CD14-positive monocyte (primary cell): ENCODE data around the gene AOPEP. TPM values are rescaled to one million over a fixed set of nuclear protein-coding genes. Genes with fewer than 3 reads are reported as not detected.
A peak's percentile ranks its signal among the peaks of the same experiment; 100 is the strongest.

Experiments used
- DNase-seq, 3 donors: peaks; one replicate each; pipeline ENCODE4 v3.0.0-alpha.2; 2011 to 2022
- H2AFZ ChIP-seq: 2 replicates; pipeline ENCODE4 v1.6.0; 2012; ENCODE audit warnings: mild to moderate bottlenecking, low read depth, low read length, inconsistent platforms; ENCODE audit not compliant: insufficient read depth, poor library complexity, severe bottlenecking
- H3K27ac ChIP-seq, 2 donors: 1 replicate in 1 of 2; 2 replicates in 1 of 2; pipeline ENCODE4 v1.5.1; 2012 to 2013; ENCODE audit warnings: low read length in 2 of 2, control low read depth in 1 of 2, inconsistent platforms in 1 of 2, low read depth in 1 of 2, mild to moderate bottlenecking in 1 of 2
- H3K27me3 ChIP-seq, 2 donors: one replicate each; pipeline versions ENCODE4 v1.6.0 to v1.6.1; 2011 to 2013; ENCODE audit warnings: low read length in 2 of 2; ENCODE audit not compliant: control insufficient read depth in 2 of 2, insufficient read depth in 2 of 2
- H3K36me3 ChIP-seq, 2 donors: replicated peaks in 1 of 2; 1 replicate in 1 of 2; 2 replicates in 1 of 2; pipeline versions ENCODE4 v1.5.1 to v1.6.1; 2012 to 2013; ENCODE audit warnings: low read length in 2 of 2, control low read depth in 1 of 2, inconsistent platforms in 1 of 2, mild to moderate bottlenecking in 1 of 2; ENCODE audit not compliant: insufficient read depth in 2 of 2, control insufficient read depth in 1 of 2
- H3K4me1 ChIP-seq, 2 donors: 1 replicate in 1 of 2; 2 replicates in 1 of 2; pipeline versions ENCODE4 v1.5.1 to v1.6.1; 2012 to 2013; ENCODE audit warnings: low read length in 2 of 2, control low read depth in 1 of 2, inconsistent platforms in 1 of 2, mild to moderate bottlenecking in 1 of 2, moderate library complexity in 1 of 2; ENCODE audit not compliant: insufficient read depth in 2 of 2, control insufficient read depth in 1 of 2
- H3K4me2 ChIP-seq: replicated peaks from 2 replicates; pipeline ENCODE3; 2012; ENCODE audit warnings: low read length, moderate library complexity, mild to moderate bottlenecking; ENCODE audit not compliant: poor library complexity, severe bottlenecking; ENCODE audit errors: extremely low read depth
- H3K4me3 ChIP-seq, 3 experiments: fragments of 200-600 bp in 1 of 3; sonication (generic) in 1 of 3; replicated peaks in 1 of 3; 1 replicate in 2 of 3; 2 replicates in 1 of 3; pipeline ENCODE4 v1.5.1; 2011 to 2013; ENCODE audit warnings: low read length in 3 of 3, mild to moderate bottlenecking in 3 of 3, control low read depth in 2 of 3, low read depth in 2 of 3, inconsistent platforms in 1 of 3, moderate library complexity in 1 of 3
- H3K79me2 ChIP-seq: 2 replicates; pipeline ENCODE4 v1.6.0; 2012; ENCODE audit warnings: mild to moderate bottlenecking, control low read depth, inconsistent platforms, low read length, moderate library complexity; ENCODE audit not compliant: insufficient read depth
- H3K9ac ChIP-seq: 2 replicates; pipeline ENCODE4 v1.6.0; 2017; ENCODE audit warnings: low read length, mild to moderate bottlenecking; ENCODE audit not compliant: insufficient read depth, poor library complexity, severe bottlenecking
- H3K9me3 ChIP-seq, 2 donors: replicated peaks in 1 of 2; 1 replicate in 1 of 2; 2 replicates in 1 of 2; pipeline versions ENCODE4 v1.5.1 to v1.6.1; 2012 to 2013; ENCODE audit warnings: low read length in 2 of 2, control low read depth in 1 of 2; ENCODE audit not compliant: control insufficient read depth in 1 of 2, insufficient read depth in 1 of 2
- H4K20me1 ChIP-seq: 2 replicates; pipeline ENCODE4 v1.6.0; 2012; ENCODE audit warnings: mild to moderate bottlenecking, low read length, control low read depth, moderate library complexity; ENCODE audit not compliant: insufficient read depth
- H3K27ac Mint-ChIP-seq, 7 donors: one replicate each; pipeline ENCODE4 v1.8.0; 2020; ENCODE audit warnings: mild to moderate bottlenecking in 7 of 7, mixed read lengths in 7 of 7, moderate library complexity in 6 of 7, inconsistent platforms in 2 of 7
- H3K27me3 Mint-ChIP-seq, 3 donors: one replicate each; pipeline ENCODE4 v1.8.0; 2021 to 2022; ENCODE audit warnings: low read depth in 3 of 3, mild to moderate bottlenecking in 3 of 3, mixed read lengths in 3 of 3, moderate library complexity in 3 of 3, inconsistent platforms in 1 of 3
- H3K36me3 Mint-ChIP-seq, 2 donors: one replicate each; pipeline ENCODE4 v1.8.0; 2020; ENCODE audit warnings: mixed read lengths in 2 of 2, inconsistent platforms in 1 of 2, mild to moderate bottlenecking in 1 of 2
- H3K4me1 Mint-ChIP-seq: one replicate; pipeline ENCODE4 v1.8.0; 2020; ENCODE audit warnings: mild to moderate bottlenecking, mixed read lengths
- H3K4me3 Mint-ChIP-seq, 2 donors: one replicate each; pipeline ENCODE4 v1.8.0; 2020; ENCODE audit warnings: mild to moderate bottlenecking in 2 of 2, mixed read lengths in 2 of 2, moderate library complexity in 1 of 2
- H3K9me3 Mint-ChIP-seq, 7 donors: one replicate each; pipeline ENCODE4 v1.8.0; 2020 to 2022; ENCODE audit warnings: mixed read lengths in 7 of 7, mild to moderate bottlenecking in 6 of 7, moderate library complexity in 6 of 7, inconsistent platforms in 2 of 7
- WGBS: methylation state at CpG from one replicate; pipeline ENCODE4 v1.1.5; 2013; ENCODE audit warnings: missing lambda C conversion rate; ENCODE audit not compliant: insufficient coverage; 5-methylcytosine and 5-hydroxymethylcytosine counted together
- intact Hi-C, 2 donors: fragments of 100-400 bp; cut with micrococcal nuclease; formaldehyde crosslinking; loops; one replicate each; pipeline versions ENCODE4 v1.15.0 to v1.15.1; 2023
- polyA plus RNA-seq, 3 donors: library from polyadenylated mRNA; depleted of rRNA in 1 of 3; unstranded in 2 of 3; stranded (reverse) in 1 of 3; fragments of 300-500 nt in 2 of 3; fragments of >200 nt in 1 of 3; fragmentation: Illumina TruSeq in 2 of 3; gene quantifications; 1 replicate in 2 of 3; 2 replicates in 1 of 3; pipeline ENCODE4 v1.2.3, GENCODE V29; 2012 to 2021
- TF ChIP-seq, protein P1 (sequence below): fragments of 200-600 bp; IDR thresholded peaks from one replicate; pipeline ENCODE4 v1.8.0; 2022; ENCODE audit warnings: antibody characterized with exemption, mild to moderate bottlenecking

Gene AOPEP
- polyA plus RNA-seq, 3 donors: 3.0 to 4.1 (median 3.1) TPM

DNA sequence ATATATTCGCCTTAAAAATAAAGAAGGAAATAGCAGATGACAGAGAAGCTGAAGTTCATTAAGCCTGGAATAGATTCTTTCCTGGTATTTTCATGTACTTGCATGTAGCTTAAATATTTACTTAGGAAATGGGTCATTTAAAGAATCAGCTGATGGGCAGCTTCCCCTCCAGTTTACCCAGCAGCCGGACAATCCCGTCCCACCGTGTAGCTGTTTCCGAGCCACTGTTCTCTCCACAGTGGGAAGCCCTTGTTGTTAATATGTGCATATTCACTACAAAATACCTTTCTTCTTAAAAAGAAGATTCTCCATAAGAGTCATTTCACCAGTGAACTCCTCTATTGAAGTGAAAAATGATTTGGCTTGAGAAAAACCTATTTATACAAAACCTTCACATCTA, 404.0 kb downstream of the AOPEP start:
- no CpG with 5 or more reads among the region's 5 CpGs for WGBS

DNA sequence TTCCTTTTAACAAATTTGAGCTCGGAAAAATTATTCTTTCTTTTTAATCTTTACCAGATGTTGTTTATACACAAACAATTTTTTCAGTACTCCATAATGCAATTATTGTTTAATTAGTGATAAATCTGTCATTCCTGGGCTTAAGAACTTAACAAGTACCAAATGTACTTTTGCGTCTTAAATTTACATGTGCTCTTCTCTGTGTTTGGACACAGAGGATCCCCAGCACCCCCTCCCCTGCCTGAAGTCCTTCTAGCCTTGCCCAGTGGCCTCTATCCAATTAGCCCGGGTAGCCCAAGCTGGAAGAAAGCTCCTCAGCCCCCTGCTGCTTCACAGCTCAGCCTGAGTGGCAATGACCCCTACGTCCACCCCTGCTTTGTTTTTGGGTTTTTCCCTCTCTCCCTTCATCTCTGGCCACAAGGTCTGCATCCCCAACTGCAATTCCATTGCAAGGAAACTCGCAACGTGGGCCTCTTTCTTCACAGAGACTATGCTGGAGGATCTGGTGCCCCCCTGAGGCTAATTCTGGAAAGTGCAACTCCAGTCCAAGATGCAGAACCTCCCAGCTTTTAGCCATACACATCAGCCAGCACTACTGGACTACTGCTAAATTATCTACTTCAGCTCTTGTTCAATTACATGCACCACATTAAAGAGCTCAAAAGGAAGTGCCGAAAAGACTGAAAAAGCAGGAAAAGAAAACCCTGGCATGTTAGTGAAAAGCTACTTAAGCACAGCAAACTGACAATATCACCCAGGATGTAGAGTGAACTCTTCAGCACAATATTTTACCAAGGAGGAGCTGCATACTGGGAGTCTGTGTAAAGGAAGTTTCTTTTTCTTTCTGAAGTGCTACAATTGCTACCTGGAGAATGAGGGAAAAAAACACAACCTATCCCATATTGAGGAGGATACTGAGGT, 404.8 kb downstream of the AOPEP start:
- peaks cover 3% of the 10 kb centered on the region for H3K4me1 Mint-ChIP-seq
- H3K36me3 ChIP-seq: no peaks in the 10 kb centered on the region
- peaks cover 5 to 10% of the 10 kb centered on the region in 2 donors for H3K36me3 Mint-ChIP-seq
- intact Hi-C loops: loop anchor here in 1 of 2 donors (2.0 kb wide), 1 partner anchor 450 kb away; no protein-coding TSS in a partner anchor
- H3K27ac Mint-ChIP-seq: peak overlapping the region in 1 of 7 donors; percentile 65
- peak; percentile 13 to 38 (median 26) for DNase-seq
- no peak overlapping the region for H3K9ac ChIP-seq
- TF ChIP-seq, protein P1, sequence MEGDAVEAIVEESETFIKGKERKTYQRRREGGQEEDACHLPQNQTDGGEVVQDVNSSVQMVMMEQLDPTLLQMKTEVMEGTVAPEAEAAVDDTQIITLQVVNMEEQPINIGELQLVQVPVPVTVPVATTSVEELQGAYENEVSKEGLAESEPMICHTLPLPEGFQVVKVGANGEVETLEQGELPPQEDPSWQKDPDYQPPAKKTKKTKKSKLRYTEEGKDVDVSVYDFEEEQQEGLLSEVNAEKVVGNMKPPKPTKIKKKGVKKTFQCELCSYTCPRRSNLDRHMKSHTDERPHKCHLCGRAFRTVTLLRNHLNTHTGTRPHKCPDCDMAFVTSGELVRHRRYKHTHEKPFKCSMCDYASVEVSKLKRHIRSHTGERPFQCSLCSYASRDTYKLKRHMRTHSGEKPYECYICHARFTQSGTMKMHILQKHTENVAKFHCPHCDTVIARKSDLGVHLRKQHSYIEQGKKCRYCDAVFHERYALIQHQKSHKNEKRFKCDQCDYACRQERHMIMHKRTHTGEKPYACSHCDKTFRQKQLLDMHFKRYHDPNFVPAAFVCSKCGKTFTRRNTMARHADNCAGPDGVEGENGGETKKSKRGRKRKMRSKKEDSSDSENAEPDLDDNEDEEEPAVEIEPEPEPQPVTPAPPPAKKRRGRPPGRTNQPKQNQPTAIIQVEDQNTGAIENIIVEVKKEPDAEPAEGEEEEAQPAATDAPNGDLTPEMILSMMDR: peak; percentile 89
- H2AFZ ChIP-seq: no peak overlapping the region
- H3K4me2 ChIP-seq: no peak overlapping the region
- no peak overlapping the region for H3K4me3 Mint-ChIP-seq
- no peak overlapping the region for H3K27ac ChIP-seq
- no peaks in the 10 kb centered on the region for H3K27me3 ChIP-seq
- H3K79me2 ChIP-seq: no peaks in the 10 kb centered on the region
- peaks cover 4% of the 10 kb centered on the region in 2 donors for H3K4me1 ChIP-seq
- no peak overlapping the region for H3K4me3 ChIP-seq
- no peaks in the 10 kb centered on the region for H3K9me3 ChIP-seq
- no peaks in the 10 kb centered on the region for H4K20me1 ChIP-seq
- WGBS: 55% methylated on average over 5 of the region's 7 CpGs
- H3K27me3 Mint-ChIP-seq: peaks cover 0 to 1% (median 1%) of the 10 kb centered on the region in 3 donors
- no peaks in the 10 kb centered on the region for H3K9me3 Mint-ChIP-seq

More for the DNA sequence above, 404.0 kb downstream of the AOPEP start:
- Histone ChIP-seq H3K9ac (no peak overlapping the region), H3K36me3 (no peaks in the 10 kb centered on the region), H3K4me3 (no peak overlapping the region), H3K27ac (no peak overlapping the region), H3K4me2 (no peak overlapping the region), H3K4me1 (peaks cover 4% of the 10 kb centered on the region in 2 donors), H3K9me3 (no peaks in the 10 kb centered on the region), H3K27me3 (no peaks in the 10 kb centered on the region), H4K20me1 (no peaks in the 10 kb centered on the region), H3K79me2 (no peaks in the 10 kb centered on the region), H2AFZ (no peak overlapping the region)
- H3K27me3 Mint-ChIP-seq: peaks cover 0 to 1% (median 1%) of the 10 kb centered on the region in 3 donors
- peaks cover 3% of the 10 kb centered on the region for H3K4me1 Mint-ChIP-seq
- H3K4me3 Mint-ChIP-seq: no peak overlapping the region
- H3K36me3 Mint-ChIP-seq: peaks cover 5 to 10% of the 10 kb centered on the region in 2 donors
- no peaks in the 10 kb centered on the region for H3K9me3 Mint-ChIP-seq
- intact Hi-C loops: loop anchor here in 1 of 2 donors (2.0 kb wide), 1 partner anchor 450 kb away; no protein-coding TSS in a partner anchor
- TF ChIP-seq, protein P1: no peak
- DNase-seq: no peak
- no peak overlapping the region for H3K27ac Mint-ChIP-seq
